HepG2 (cell line): ENCODE data around the gene AKR1E2. TPM values are rescaled to one million over a fixed set of nuclear protein-coding genes. Genes with fewer than 3 reads are reported as not detected.
A peak's percentile ranks its signal among the peaks of the same experiment; 100 is the strongest.

Source experiments
- ATAC-seq: fragments of 200-7000 bp; cut with Tn5 transposase; 3 replicates; pipeline ENCODE4 v1.9.1; 2020; ENCODE audit warnings: mild to moderate bottlenecking, moderate library complexity
- BruUV-seq: library from RNA; stranded (reverse); fragments of 400-500 nt; replicated peaks from 2 replicates; lab custom pipeline; 2021; lab: Mats Ljungman, UMichigan
- CTCF ChIA-PET: fragments of 300-600 bp; formaldehyde crosslinking; extraction: SDS; loops from one replicate; lab custom pipeline; 2021; ENCODE audit warnings: low total read pairs, inconsistent platforms, low intra/inter-chr PET ratio; lab: Yijun Ruan, JAX
- POLR2A ChIA-PET: fragments of 350-600 bp; sonication (Branson Sonifier 250); formaldehyde crosslinking; loops from one replicate; lab custom pipeline; 2020; ENCODE audit warnings: antibody characterized with exemption, inconsistent platforms; lab: Yijun Ruan, JAX
- DNase-seq: peaks from one replicate; pipeline ENCODE4 v3.0.0-alpha.2; 2015; ENCODE audit warnings: low spot score
- FAIRE-seq: peaks from 3 replicates; lab custom pipeline; 2011; peaks lifted over from hg19 to GRCh38; lab: Jason Lieb, UNC
- H2AFZ ChIP-seq: one replicate; pipeline ENCODE4 v1.6.1; 2011; ENCODE audit warnings: low read length, inconsistent platforms
- H3K27ac ChIP-seq: fragments of 300-600 bp; 3 replicates; pipeline ENCODE4 v1.8.0; 2011; ENCODE audit warnings: mixed run types, mild to moderate bottlenecking, mixed read lengths, low read length, inconsistent platforms; ENCODE audit not compliant: insufficient read depth; ENCODE audit errors: extremely low read length
- H3K27me3 ChIP-seq, 2 experiments: fragments of 200-600 bp in 1 of 2; 2 replicates in 1 of 2; 3 replicates in 1 of 2; pipeline versions ENCODE4 v1.6.0 to v1.8.0; 2011; ENCODE audit warnings: low read length in 2 of 2, mild to moderate bottlenecking in 2 of 2, moderate library complexity in 2 of 2, inconsistent platforms in 1 of 2; ENCODE audit not compliant: insufficient read depth in 2 of 2, control insufficient read depth in 1 of 2
- H3K36me3 ChIP-seq, 2 experiments: fragments of 200-600 bp in 1 of 2; replicated peaks in 1 of 2; 2 replicates in 1 of 2; 3 replicates in 1 of 2; pipeline versions ENCODE4 v1.5.1 to v1.8.0; 2011; ENCODE audit warnings: low read length in 2 of 2, inconsistent platforms in 1 of 2; ENCODE audit not compliant: insufficient read depth in 2 of 2, control insufficient read depth in 1 of 2
- H3K4me1 ChIP-seq: 2 replicates; pipeline ENCODE4 v1.5.1; 2012; ENCODE audit warnings: low read length, inconsistent platforms; ENCODE audit not compliant: insufficient read depth
- H3K4me2 ChIP-seq: 2 replicates; pipeline ENCODE4 v1.6.0; 2011; ENCODE audit warnings: low read depth, low read length, inconsistent platforms
- H3K4me3 ChIP-seq, 3 experiments: fragments of 200-600 bp in 1 of 3; sonication (generic), shearing (Covaris generic) in 1 of 3; replicated peaks in 1 of 3; 2 replicates each; pipeline ENCODE4 v1.5.1; 2011 to 2016; ENCODE audit warnings: low read length in 3 of 3, inconsistent platforms in 2 of 3, low read depth in 2 of 3, mild to moderate bottlenecking in 2 of 3, control low read depth in 1 of 3, mixed read lengths in 1 of 3; ENCODE audit not compliant: insufficient read depth in 1 of 3
- H3K79me2 ChIP-seq: one replicate; pipeline ENCODE4 v1.6.1; 2011; ENCODE audit warnings: low read length, inconsistent platforms; ENCODE audit not compliant: insufficient read depth
- H3K9ac ChIP-seq: 2 replicates; pipeline ENCODE4 v1.6.0; 2011; ENCODE audit warnings: mild to moderate bottlenecking, low read depth, low read length, inconsistent platforms; ENCODE audit not compliant: insufficient read depth
- H3K9me3 ChIP-seq: 2 replicates; pipeline ENCODE4 v1.5.1; 2012; ENCODE audit warnings: mild to moderate bottlenecking, low read length
- H4K20me1 ChIP-seq: 2 replicates; pipeline ENCODE4 v1.6.0; 2011; ENCODE audit warnings: inconsistent platforms, mild to moderate bottlenecking, low read length, moderate library complexity; ENCODE audit not compliant: insufficient read depth
- BHLHE40 ChIP-seq: IDR thresholded peaks from 2 replicates; pipeline ENCODE4 v1.6.1; 2011; ENCODE audit warnings: low read length, improper control_type of control experiment
- CCDC6 ChIP-seq: sonication (generic); formaldehyde crosslinking; IDR thresholded peaks from 2 replicates; pipeline ENCODE4 v1.8.1; 2022; ENCODE audit warnings: mild to moderate bottlenecking, missing genetic modification reagents, moderate library complexity
- HOXA7 ChIP-seq: sonication (generic); formaldehyde crosslinking; IDR thresholded peaks from 2 replicates; pipeline ENCODE4 v1.8.1; 2022; ENCODE audit warnings: mild to moderate bottlenecking, missing genetic modification reagents, moderate library complexity
- JARID2 ChIP-seq: sonication (generic); formaldehyde crosslinking; IDR thresholded peaks from 2 replicates; pipeline ENCODE4 v1.8.1; 2023; ENCODE audit warnings: missing genetic modification reagents, inconsistent platforms; ENCODE audit not compliant: insufficient replicate concordance
- MLLT10 ChIP-seq: sonication (generic); formaldehyde crosslinking; IDR thresholded peaks from 2 replicates; pipeline ENCODE4 v1.4.0; 2020; ENCODE audit warnings: missing genetic modification reagents
- NFKB2 ChIP-seq: sonication (generic); formaldehyde crosslinking; IDR thresholded peaks from 2 replicates; pipeline ENCODE4 v1.4.0; 2020; ENCODE audit warnings: missing genetic modification reagents, borderline replicate concordance
- PRPF4 ChIP-seq: fragments of 200-400 bp; formaldehyde crosslinking; IDR thresholded peaks from 2 replicates; pipeline ENCODE4 v1.6.1; 2016; ENCODE audit warnings: low read length, low read depth; ENCODE audit not compliant: poor library complexity, severe bottlenecking
- REPIN1 ChIP-seq: sonication (generic); formaldehyde crosslinking; IDR thresholded peaks from 2 replicates; pipeline ENCODE4 v1.8.0; 2022; ENCODE audit warnings: missing genetic modification reagents, low read depth, mild to moderate bottlenecking, borderline replicate concordance
- SMARCE1 ChIP-seq: fragments of 450-650 bp; IDR thresholded peaks from 2 replicates; pipeline ENCODE4 v1.6.1; 2017; ENCODE audit warnings: borderline replicate concordance
- SPEN ChIP-seq: sonication (generic); formaldehyde crosslinking; IDR thresholded peaks from 2 replicates; pipeline ENCODE4 v1.5.1; 2020; ENCODE audit warnings: low read depth, mild to moderate bottlenecking, missing genetic modification reagents
- THAP11 ChIP-seq: IDR thresholded peaks from 2 replicates; pipeline ENCODE4 v1.6.1; 2016; ENCODE audit warnings: missing biosample characterization, missing genetic modification reagents
- ZNF10 ChIP-seq: sonication (generic); formaldehyde crosslinking; IDR thresholded peaks from 2 replicates; pipeline ENCODE4 v1.4.0; 2020; ENCODE audit warnings: mild to moderate bottlenecking, low read depth, missing genetic modification reagents, borderline replicate concordance
- ZNF205 ChIP-seq: IDR thresholded peaks from 2 replicates; pipeline ENCODE4 v1.6.1; 2018; ENCODE audit warnings: missing biosample characterization, missing genetic modification reagents
- ZNF3 ChIP-seq: IDR thresholded peaks from 2 replicates; pipeline ENCODE4 v1.7.0; 2017; ENCODE audit warnings: inconsistent platforms
- ZNF441 ChIP-seq: sonication (generic); formaldehyde crosslinking; IDR thresholded peaks from 2 replicates; pipeline ENCODE4 v1.7.0; 2021; ENCODE audit warnings: missing genetic modification reagents, borderline replicate concordance
- ZNF510 ChIP-seq: sonication (generic); formaldehyde crosslinking; IDR thresholded peaks from 2 replicates; pipeline ENCODE4 v1.4.0; 2020; ENCODE audit warnings: low read depth, mild to moderate bottlenecking, missing genetic modification reagents
- ZNF558 ChIP-seq: sonication (generic); formaldehyde crosslinking; IDR thresholded peaks from 2 replicates; pipeline ENCODE4 v1.9.0; 2022; ENCODE audit warnings: mild to moderate bottlenecking, missing genetic modification reagents, borderline replicate concordance
- ZNF704 ChIP-seq: sonication (generic); formaldehyde crosslinking; IDR thresholded peaks from 2 replicates; pipeline ENCODE4 v1.8.1; 2023; ENCODE audit warnings: mild to moderate bottlenecking, inconsistent platforms, moderate library complexity, missing genetic modification reagents, borderline replicate concordance
- ZNF773 ChIP-seq: sonication (generic); formaldehyde crosslinking; IDR thresholded peaks from 2 replicates; pipeline ENCODE4 v1.4.0; 2020; ENCODE audit warnings: missing genetic modification reagents, borderline replicate concordance
- ZNF792 ChIP-seq: IDR thresholded peaks from 2 replicates; pipeline ENCODE4 v1.6.1; 2016
- ZNF841 ChIP-seq: sonication (generic); formaldehyde crosslinking; IDR thresholded peaks from 2 replicates; pipeline ENCODE4 v1.8.1; 2023; ENCODE audit warnings: missing genetic modification reagents, borderline replicate concordance
- WGBS: methylation state at CpG from one replicate; pipeline ENCODE4 v1.1.6; 2017; ENCODE audit warnings: low lambda C conversion rate; 5-methylcytosine and 5-hydroxymethylcytosine counted together
- in situ Hi-C: cut with HindIII; loops from 2 replicates; pipeline ENCODE4 v1.10.0; 2017; ENCODE audit warnings: low pct_unique_long_range_greater_than_20kb; ENCODE audit not compliant: extremely low pct_ligation_motif_present
- intact Hi-C: fragments of 100-400 bp; cut with micrococcal nuclease; formaldehyde crosslinking; loops from one replicate; pipeline ENCODE4 v1.10.0; 2022; ENCODE audit not compliant: unreplicated experiment
- polyA plus RNA-seq, 8 experiments: library from polyadenylated mRNA; depleted of rRNA in 3 of 8; stranded (reverse) in 7 of 8; unstranded in 1 of 8; fragments of >200 nt; fragmentation: Illumina TruSeq in 4 of 8; extraction: Trizol in 4 of 8; gene quantifications; 2 replicates each; pipeline versions ENCODE4 v1.2.1 to v1.2.3, GENCODE V29; 2011 to 2016; ENCODE audit warnings: low read depth in 4 of 8, missing spikeins in 1 of 8, mixed read lengths in 1 of 8; ENCODE audit not compliant: insufficient read depth in 1 of 8
- total RNA-seq, 5 experiments: library from RNA; depleted of rRNA; stranded (reverse); fragments of >200 nt; fragmentation: Illumina TruSeq; extraction: Trizol; gene quantifications; 2 replicates each; pipeline ENCODE4 v1.2.3, GENCODE V29; 2016; ENCODE audit warnings: low read depth in 1 of 5

Gene AKR1E2
- total and polyA plus RNA-seq, 2 of the 13 experiments (the other 11 are each of a cell fraction or from before 2014, with no cell fraction given) = not detected

DNA sequence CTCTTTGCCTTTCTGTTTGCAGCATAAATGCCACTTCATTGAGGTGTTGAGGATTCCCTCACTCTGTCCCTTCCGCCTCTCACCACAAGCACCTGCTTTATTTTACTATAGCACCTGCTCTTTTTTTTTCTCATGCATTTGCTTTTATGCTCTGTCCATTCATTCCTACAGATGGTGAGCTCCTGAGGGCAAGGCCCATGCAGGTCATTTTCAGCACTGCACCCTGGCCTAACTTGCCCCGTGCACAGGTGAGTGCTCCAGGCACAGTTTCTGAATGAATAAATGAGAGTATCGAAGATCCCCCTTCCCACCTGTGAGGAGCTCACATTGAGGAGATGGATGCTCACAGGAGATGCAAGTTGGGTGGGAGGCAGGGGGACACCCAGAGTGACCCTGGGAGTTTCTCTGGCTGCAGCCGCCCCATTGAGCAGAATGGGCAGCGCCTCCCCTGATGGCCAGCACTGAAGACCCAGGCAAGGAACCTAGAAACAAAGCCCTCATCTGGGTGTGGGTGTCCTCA is 1.2 kb upstream of the AKR1E2 start (continued):
- TF ChIP-seq JARID2 = no peak
- TF ChIP-seq BHLHE40 = no peak
- no peak for TF ChIP-seq ZNF704 (CRISPR knock-in tag)
- TF ChIP-seq ZNF3 (CRISPR knock-in tag) = no peak
- TF ChIP-seq, all 625 proteins: peak for 0

GRCh38 chr10:4825456-4825867 is 545 bp upstream of the AKR1E2 start:
- Histone ChIP-seq H4K20me1 (no peaks in the 10 kb centered on the region), H3K36me3 (no peaks in the 10 kb centered on the region), H3K4me1 (no peaks in the 10 kb centered on the region), H3K27ac (no peak overlapping the region), H3K79me2 (no peaks in the 10 kb centered on the region), H3K4me2 (no peak overlapping the region), H3K4me3 (no peak overlapping the region), H3K9me3 (no peaks in the 10 kb centered on the region), H3K9ac (no peak overlapping the region), H3K27me3 (peaks cover 0 to 21% of the 10 kb centered on the region in 2 experiments; a peak in 3 of 5 replicates), H2AFZ (no peak overlapping the region)
- ChIA-PET CTCF (no interaction called here), POLR2A (no interaction called here)
- in situ Hi-C loops = loop anchor here (10.0 to 25.0 kb wide), 2 partner anchors 562 to 609 kb away; no protein-coding TSS in a partner anchor
- no peak for FAIRE-seq
- no peak for TF ChIP-seq ZNF773 (CRISPR knock-in tag)
- TF ChIP-seq NFKB2 (CRISPR knock-in tag) = no peak
- TF ChIP-seq ZNF510 = no peak
- no peak for TF ChIP-seq ZNF10 (CRISPR knock-in tag)
- TF ChIP-seq ZNF441 = no peak
- no peak for TF ChIP-seq MLLT10 (CRISPR knock-in tag)
- TF ChIP-seq THAP11 (CRISPR knock-in tag) = no peak
- no peak for TF ChIP-seq CCDC6 (CRISPR knock-in tag)
- no peak for TF ChIP-seq SMARCE1
- TF ChIP-seq ZNF558 = no peak
- no peak for TF ChIP-seq ZNF792 (CRISPR knock-in tag)
- TF ChIP-seq PRPF4 = no peak
- TF ChIP-seq REPIN1 (CRISPR knock-in tag) = no peak
- no peak for TF ChIP-seq ZNF841 (CRISPR knock-in tag)
- TF ChIP-seq ZNF205 (CRISPR knock-in tag) = no peak
- no peak for TF ChIP-seq HOXA7 (CRISPR knock-in tag)
- TF ChIP-seq SPEN = no peak
- ATAC-seq = peak; percentile 24; the same call in 1 of the 3 replicates
- no peak for DNase-seq
- no TSS peak for BruUV-seq
- WGBS = 85% methylated on average over 4 of the region's 16 CpGs
- intact Hi-C loops = no loop called here
